Ecto neural progenitor cell (in vitro differentiated cells): ENCODE measurements around the gene MRPL39.
"Not testable (repeated sequence)": the region's sequence is repeated elsewhere in the genome, so short reads cannot be mapped to it uniquely, and the experiment has no call there.

Experiments used
- DNase-seq: peaks from one replicate; pipeline ENCODE4 v3.0.0-alpha.2; 2018; ENCODE audit warnings: low spot score

Gene MRPL39

DNA sequence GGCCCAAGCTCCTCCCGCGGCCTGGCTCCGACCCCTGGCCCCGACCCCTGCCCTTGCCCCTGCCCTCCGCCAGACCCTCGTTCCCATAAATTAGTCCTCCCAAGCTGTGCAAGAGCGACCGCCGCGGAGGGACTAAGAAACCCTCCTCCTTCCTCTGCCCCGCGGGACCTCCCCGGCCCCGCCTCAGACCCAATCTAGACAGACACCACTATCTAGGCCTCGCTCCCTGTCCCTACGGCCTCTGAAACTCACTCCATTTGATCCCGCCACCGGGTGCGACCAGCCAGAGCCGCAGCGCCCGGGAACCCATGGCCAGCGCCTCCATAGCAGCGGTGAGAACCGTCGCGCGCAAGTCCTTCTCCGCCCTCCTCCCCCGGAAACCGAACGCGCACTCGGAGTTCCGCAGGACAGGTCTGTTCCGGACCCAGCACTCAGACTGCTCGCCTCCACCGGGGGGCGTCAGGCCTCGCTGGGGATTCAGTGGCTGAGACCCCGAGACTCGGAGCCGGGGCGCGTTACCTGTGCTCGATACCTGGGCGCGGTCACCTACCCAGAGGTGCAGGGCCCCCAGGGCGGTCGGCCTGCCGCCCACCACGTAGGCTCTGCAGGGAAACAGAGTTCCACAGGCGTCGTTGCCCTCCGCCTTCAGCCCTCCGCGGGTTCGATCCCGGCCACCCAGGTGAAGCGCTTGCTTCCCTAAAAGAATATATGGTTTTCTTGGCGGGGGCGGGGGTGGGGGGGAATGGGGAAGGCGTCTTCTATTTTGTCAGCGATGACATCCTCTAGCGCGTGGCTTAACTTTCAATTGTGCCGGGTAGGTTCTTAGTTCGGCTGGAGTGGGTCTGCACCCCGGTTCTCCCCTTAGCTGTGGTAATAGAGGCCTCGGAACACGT lies at the start of gene MRPL39:
Gene MRPL39 (minus strand): TSS at position 331 of the 893 bp plus-strand sequence. CDS start 6 bp downstream, at position 325.
- peak; percentile 94 for DNase-seq

DNA sequence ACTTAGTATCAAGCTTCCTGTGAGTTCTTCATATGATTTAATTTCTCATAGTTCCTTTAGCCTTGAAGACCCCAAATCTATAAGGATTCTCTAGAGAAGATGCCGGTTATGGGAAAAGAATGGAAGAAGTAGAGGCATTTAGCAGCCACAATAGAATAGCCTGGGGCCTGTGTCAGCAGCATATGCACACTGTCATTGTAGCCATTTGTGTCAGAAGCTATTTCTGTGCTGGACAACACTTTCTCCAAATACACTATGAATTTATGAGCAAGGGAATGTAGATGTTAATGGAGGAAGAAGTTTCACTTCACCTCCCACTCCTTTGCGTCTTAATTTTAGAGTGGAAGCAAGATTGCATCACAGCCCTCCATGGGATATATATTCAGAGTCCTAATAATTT lies 49.1 kb upstream of the MRPL39 start:
- no peak for DNase-seq

DNA sequence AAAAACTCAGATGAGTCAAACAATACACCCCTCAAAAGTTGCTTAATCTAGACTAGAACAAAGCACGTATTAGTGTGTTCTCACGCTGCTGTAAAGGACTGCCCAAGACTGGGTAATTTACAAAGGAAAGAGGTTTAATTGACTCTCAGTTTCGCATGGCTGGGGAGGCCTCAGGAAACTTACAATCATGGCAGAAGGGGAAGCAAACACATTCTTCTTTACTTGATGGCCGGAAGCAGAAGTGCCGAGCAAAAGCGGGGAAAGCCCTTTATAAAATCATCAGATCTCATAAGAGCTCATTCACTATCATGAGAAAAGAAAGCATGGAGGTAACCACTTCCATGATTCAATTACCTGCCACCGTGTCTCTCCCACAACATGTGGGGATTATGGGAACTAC lies 41.9 kb upstream of the MRPL39 start:
- no peak for DNase-seq

DNA sequence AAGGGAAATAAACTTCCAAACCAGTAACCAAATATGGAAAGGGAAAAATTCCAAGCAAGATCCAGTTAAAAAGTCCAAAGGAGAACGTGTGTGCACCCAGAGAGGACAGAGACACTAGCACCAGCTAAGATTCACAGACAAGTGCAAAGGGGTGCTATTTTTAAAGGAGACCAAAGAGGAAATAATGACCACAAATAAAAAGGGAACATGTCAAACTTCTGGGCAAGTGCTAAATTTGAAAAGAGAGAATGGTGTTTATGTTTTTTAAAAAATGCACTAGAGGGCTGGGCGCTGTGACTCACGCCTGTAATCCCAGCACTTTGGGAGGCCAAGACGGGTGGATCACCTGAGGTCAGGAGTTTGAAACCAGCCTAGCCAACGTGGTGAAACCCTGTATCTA lies 40.4 kb upstream of the MRPL39 start:
- DNase-seq: no peak

DNA sequence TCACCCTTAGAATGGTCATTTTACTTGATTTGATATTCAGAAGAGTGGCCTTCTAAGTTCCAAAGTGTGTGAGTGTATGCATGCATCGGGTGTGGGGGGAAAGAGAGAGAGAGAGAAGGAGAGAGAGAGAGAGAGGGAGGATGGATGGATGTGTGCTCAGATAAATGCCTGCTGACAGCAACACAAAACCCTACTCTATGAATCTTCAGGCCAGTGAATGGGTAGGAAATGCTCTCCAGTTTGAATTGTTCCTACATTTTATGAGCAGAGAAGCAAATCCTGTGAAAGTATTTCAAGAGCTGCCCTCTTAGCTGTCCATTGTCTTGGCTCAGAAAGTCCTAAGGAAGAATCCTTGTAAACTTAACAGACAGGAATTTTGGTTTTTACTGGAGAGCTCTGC lies 39.2 kb upstream of the MRPL39 start:
- no peak for DNase-seq

DNA sequence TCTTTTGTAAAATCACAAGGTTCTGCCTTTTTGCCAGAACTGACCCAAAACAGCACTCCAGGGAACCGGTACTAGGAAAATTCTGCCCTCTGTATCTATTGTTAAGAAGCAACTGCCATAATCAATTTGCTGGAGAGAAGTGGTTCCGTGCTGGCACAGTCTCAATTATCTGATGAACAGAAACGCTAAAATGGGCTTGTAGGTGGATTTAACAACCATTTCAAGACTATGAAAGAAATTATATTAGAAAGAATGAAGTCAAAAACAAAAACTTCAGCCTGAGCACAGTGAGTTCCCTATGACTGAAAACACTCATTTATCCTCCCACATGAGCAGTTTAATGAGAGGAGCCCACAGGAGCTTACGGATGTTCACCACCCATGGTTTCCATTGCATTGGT lies 36.2 kb upstream of the MRPL39 start:
- DNase-seq: no peak

DNA sequence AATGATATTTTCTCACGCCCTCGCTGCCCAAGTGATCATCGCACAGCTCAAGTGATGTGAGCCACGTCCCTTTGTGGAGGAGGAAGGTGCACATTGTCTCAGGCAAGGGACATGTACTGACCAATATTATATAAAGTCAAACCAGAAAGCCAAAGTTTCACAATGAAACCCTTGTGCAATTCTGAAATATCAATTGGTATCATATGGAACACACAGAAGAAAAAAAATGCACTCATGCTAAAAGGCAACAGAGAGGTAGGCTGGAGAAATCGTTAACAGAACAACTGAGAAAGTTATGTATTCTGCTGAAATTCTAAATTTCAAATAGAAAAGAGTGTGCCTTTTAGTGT lies 33.6 kb upstream of the MRPL39 start:
- no peak for DNase-seq

DNA sequence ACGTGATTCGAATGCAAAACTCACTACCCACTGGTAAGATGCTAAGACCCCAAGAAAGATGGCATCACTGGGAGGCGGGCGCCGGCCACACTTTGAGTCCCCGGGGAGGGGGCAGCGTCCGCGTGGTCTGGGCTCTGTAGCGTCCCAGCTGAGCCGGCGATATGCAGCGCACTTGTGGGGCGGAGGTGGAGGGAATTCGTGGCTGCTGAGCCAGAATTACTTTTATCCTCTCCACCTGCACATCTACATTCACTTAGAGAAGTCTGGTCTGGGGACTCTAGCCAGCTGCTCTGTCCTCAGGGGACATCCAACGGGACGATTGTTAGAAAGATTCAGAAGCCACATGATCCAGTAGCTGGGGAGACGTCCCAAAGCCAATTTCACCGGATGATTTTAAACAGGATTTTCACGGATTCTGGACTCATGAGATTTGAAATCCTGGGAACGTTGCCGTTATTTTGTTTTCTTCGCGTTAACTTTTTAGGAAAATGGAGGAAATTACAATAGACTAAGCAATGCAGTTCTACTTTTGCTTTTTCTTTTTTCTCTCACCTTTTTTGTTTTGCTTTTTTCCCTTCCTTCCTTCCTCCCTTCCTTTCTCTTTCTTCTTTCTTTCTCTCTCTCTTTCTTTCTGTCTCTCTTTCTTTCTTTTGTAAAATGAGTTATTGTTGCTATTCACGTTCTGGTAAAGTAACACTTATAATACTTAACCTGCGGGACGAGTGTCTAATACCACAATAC lies 33.1 kb upstream of the MRPL39 start:
- DNase-seq: peak; percentile 71

DNA sequence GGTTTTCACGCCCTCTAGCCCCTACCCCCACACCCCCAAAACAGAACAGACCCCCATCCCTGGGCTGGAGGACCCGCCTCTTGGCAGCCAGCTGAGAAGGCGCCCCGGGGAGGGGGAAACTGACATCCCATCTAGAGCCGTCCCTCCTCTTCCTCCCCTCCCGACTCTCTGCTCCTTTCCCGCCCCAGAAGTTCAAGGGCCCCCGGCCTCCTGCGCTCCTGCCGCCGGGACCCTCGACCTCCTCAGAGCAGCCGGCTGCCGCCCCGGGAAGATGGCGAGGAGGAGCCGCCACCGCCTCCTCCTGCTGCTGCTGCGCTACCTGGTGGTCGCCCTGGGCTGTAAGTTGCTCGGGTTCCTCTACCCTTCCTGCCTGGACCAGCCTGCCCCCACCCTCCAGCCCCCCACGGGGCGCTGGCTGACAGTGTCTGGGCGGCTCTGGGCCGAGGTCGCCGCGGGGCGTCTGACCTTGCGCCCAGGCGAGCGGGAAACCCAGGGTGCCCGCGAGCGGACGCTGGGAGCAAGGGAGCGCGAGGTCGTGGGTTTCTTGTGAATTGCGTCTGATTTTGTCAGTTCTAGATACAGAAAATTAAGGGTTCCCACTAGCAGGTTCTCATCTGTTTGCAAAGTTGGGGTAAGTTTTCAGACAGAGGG lies 32.4 kb upstream of the MRPL39 start:
- peak; percentile 76 for DNase-seq

DNA sequence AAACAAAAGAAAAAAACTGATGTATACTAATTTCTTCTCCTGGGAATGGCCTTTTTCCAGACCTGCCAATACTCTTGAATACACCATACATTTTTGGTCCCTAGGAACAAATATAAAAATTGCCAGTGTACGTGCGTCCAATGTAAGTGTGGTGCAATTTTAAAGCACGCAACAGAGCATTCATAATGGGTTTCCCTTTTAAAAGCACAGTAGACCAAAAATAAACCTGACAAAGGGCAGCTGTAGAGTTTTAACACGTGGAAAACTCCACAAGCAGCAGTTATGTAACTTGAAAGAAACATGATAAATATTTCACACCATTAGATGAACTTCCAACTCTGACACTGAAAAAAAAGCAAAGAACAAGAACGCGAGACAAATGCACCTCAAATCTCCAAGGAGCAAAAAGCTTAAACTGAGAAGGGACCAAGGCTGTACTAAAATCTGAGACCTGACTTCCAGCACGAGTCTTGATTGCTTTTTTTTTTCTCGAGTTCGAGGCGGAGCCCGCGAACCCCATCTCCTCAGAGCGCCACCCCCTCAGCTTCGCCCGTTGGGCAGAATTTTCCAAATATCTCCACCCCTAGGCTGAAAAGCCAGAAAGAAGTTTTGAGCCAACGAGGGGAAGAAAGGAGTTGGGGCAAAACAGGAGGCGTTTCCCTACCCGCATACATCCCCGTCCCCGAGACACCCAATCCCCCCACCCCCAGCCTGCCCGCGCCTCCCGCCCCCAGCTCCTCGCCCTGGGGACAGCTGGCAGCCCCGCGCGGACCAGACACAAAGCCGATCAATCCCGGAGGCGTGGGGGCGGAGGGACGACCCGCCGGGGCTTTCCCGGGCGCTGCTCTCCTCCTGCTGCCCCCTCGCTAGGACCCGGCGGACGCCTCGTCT lies 31.6 kb upstream of the MRPL39 start, which contains the start of gene JAM2:
Gene JAM2 (plus strand): TSS at position 599 of the 891 bp plus-strand sequence. CDS start 564 bp downstream, outside the sequence.
- DNase-seq: no peak

DNA sequence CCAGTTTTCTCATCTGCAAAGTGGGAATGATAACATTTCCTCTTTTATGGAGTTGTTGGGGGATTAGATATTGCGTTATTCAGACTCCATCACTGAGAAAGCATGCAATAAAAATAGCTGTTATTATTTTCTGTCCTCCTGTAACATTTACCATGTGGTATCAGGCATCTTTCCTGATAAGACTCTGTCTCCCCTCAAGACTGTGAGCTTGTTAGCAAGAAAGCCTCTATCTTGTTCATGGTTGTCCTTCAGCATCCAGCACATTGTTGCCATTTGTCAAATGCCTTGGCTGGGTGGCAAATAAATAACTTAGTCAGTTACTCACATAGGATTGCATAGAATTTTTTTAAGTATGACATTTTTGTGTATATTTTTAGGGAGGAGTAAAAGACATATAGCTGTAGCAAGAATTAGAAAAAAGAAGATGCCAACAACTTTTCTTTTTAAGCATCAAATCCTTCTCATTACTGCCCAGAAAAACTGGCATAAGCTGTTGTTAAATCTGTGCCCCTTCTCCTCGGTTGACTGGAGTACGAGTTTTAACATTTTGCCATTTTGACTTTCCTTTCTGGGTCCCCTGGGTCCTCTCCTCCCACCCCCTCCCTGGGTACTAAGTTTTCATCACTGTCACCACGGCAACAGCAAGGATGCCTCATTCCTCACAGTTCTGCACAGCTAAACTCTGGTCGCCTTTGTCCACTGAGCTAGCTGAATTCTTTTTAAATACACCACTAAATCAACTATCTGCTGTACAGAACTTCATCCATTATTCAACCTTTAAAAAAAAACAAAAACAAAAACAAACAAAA lies 30.8 kb upstream of the MRPL39 start:
- DNase-seq: no peak

DNA sequence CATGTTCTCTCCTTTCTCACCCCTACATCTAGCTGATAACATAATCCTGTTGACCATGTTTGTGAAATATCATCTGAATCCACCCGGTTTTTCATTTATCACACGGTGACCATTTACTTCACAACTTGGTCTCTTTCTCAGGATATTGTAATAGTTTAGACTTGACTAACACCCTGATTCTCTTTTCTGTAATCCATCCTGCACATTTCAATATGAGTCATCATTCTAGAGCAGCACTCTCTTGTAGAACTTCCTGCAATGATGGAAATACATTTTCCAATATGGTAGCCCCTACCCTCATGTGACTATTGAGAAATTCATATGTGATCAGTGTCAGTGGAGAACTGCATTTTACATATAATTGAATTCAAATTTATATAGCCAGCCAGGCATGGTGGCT lies 29.4 kb upstream of the MRPL39 start:
- no peak for DNase-seq

DNA sequence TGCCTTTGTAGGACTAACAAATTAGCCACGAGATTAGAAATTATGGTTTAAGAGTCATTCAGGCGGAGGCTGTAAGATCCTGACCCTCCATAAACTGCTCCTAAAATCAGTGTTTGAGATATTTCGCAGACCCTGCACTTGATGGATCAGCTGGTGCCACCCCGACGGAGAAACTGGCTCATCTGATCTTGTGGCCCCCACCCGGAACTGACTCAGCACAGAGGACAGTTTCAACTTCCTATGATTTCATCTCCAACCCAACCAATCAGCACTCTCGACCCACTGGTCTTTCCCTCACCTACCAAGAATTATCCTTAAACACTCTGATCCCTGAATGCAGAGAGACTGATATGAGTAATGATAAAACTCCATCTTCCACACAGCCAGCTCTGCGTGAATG lies 28.0 kb upstream of the MRPL39 start:
- DNase-seq: no peak

DNA sequence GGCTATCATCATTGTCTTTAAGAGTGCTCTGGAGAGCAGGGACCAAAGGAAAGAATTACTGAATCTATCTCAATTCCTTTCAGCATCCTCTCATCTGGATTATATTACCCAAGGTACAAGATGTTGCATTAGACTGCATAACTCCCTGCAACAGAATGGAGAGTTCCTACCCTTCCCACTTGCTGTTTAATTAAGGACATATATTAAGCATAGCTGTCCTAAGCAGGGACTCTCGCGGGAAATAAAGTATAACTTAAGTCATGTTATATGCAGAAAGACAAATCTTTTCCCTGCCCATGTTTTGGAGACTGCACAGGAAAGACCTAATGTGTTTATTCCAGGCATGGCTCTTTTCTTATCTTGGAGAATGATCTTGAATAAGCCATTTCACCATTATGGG lies 25.0 kb upstream of the MRPL39 start:
- no peak for DNase-seq

DNA sequence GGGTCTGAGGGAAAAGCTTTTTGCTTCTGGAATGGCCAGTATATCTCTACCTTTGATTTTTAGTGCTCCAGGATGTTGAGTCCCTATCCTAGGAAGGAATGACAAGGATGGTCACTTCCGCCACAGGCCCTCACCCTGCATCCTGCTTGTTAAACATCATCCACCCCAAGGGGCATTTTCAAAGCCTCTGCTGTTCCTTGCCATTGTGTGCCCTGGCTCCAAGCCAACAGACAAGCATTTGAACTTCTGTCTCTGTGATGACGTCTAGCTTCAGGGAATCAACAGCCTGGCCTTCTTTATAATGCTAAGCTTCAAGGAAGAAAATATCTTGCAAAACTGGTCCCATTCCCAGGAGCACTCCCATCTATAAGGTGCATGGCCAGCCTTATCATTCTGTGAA lies 19.5 kb upstream of the MRPL39 start:
- no peak for DNase-seq

DNA sequence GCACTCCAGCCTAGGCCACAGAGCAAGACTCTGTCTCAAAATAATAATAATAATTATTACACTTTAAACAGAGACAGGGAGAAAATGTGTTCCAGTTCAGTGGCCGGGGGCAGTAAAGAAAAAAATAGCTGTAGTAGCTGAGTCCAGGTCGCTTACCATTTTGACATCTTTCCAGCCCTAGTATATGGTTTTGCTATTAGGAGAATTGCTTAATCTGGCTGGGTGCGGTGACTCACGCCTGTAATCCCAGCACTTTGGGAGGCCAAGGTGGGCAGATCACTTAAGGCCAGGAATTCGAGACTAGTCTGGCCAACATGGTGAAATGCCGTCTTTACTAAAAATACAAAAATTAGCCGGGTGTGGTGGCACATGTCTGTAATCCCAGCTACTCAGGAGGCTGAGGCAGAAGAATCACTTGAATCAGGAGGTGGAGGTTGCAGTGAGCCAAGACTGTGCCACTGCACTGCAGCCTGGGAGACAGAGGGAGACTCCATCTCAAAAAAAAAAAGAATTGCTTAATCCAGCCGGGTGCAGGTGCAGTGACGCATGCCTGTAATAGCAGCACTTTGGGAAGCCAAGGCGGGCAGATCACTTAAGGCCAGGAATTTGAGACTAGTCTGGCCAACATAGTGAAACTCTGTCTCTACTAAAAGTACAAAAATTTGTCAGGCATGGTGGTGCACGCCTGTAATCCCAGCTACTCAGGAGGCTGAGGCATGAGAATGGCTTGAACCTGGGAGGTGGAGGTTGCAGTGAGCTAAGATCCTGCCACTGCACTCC lies 18.7 kb upstream of the MRPL39 start:
- not testable (repeated sequence) for DNase-seq

DNA sequence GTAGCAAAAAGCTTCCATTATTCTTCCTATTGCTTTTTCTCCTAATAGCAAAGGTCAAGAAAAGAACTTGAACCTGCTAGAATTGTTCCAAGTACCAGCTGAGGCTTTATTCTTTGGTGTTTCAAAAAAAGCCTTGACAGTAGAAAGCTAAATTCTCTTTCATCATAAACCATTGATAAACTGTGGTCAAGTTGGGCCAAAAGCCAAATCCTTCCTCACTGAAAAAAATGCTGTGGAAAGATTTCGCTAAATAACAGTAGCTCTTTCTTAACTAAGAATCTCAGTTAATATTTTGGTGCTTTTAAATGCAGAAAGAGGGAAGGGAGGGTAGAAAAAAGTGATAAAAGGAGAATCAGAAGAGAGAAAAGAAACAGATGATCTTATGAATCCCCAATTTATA lies 17.8 kb upstream of the MRPL39 start:
- no peak for DNase-seq

DNA sequence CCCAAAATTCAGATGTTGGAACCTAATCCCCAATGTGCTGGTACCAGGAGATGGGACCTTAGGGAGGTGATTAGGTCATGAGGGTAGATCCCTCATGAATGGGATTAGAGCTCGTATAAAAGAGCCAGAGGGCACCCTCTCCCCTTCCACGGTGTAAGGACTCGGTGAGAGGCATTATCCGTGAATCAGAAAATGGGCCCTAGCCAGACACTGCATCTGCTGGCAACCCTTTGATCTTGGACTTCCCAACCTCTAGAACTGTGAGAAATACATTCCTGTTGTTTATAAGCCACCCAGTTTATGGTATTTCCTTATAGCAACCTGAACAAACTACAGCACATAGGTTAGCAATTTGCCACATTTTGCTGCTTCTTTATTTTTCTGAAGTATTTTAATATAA lies 17.2 kb upstream of the MRPL39 start:
- DNase-seq: no peak

DNA sequence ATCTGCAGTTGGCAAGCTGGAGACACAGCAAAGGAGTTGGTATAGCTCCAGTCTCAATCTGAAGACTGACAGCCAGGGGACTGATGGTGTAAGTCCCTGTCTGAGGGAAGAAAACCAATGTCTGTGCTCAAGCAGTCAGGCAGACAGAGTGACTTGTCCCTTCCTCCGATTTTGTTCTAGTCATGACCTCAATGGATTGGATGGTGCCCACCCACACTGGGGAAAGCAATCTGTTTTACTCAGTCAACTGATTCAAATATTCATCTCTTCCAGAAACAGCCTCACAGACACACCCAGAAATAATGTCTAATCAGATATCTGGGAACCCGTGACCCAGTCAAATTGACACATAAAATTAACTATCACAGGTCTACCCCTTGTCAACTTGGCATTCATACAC lies 11.9 kb upstream of the MRPL39 start:
- DNase-seq: no peak

DNA sequence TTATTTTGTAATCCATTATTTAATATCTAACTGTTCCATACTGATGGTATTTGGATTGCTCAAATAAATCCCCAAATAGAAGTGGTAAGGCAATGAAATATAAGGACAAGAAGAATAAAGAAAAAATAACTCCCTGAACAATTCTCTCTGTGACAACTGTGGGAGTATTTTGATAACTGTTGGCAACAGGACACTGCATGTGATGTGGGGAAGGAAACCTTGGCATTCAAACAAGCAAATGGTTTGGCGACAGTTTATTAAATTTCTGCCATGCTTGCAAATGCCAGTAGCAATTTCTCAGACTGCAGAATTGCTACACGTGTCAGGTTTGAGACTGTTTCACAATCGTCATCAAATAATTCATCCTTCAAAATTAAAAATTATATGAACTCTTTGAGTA lies 8.6 kb upstream of the MRPL39 start:
- DNase-seq: no peak
